Ovary (tissue), 9 donors: ENCODE data around the gene ARHGAP18. TPM values are rescaled to one million over a fixed set of nuclear protein-coding genes. Genes with fewer than 3 reads are reported as not detected.

Experiments
- DNase-seq, 5 donors: peaks; one replicate each; pipeline ENCODE4 v3.0.0-alpha.2; 2019 to 2020
- H3K27ac ChIP-seq, 2 donors: fragments of 200-600 bp; one replicate each; pipeline versions ENCODE4 v1.5.1 to v1.8.0; 2019 to 2022
- H3K27me3 ChIP-seq: fragments of 200-600 bp; one replicate; pipeline ENCODE4 v1.8.0; 2022
- H3K36me3 ChIP-seq: fragments of 200-600 bp; sonication (generic); one replicate; pipeline ENCODE4 v1.5.1; 2019
- H3K4me1 ChIP-seq: one replicate; pipeline ENCODE4 v1.8.1; 2013; ENCODE audit warnings: mild to moderate bottlenecking, moderate library complexity; ENCODE audit not compliant: insufficient read depth
- H3K4me3 ChIP-seq: fragments of 200-600 bp; sonication (generic); one replicate; pipeline ENCODE4 v1.5.1; 2017
- H3K9me3 ChIP-seq, 2 donors: fragments of 200-600 bp in 1 of 2; sonication (generic) in 1 of 2; one replicate each; pipeline versions ENCODE4 v1.5.1 to v1.8.1; 2013 to 2019; ENCODE audit warnings: mild to moderate bottlenecking in 1 of 2, moderate library complexity in 1 of 2
- CTCF ChIP-seq, 3 donors: fragments of 450-650 bp in 2 of 3; fragments of 200-600 bp in 1 of 3; IDR thresholded peaks; one replicate each; pipeline versions ENCODE4 v1.5.1 to v1.8.0; 2016 to 2022; ENCODE audit warnings: antibody characterized with exemption in 3 of 3, mild to moderate bottlenecking in 1 of 3
- EP300 ChIP-seq: sonication (generic); formaldehyde crosslinking; IDR thresholded peaks from one replicate; pipeline ENCODE4 v1.6.1; 2017; ENCODE audit warnings: antibody characterized with exemption
- POLR2A ChIP-seq: fragments of 450-650 bp; IDR thresholded peaks from one replicate; pipeline ENCODE4 v1.6.1; 2017; ENCODE audit warnings: antibody characterized with exemption, mild to moderate bottlenecking, moderate library complexity
- WGBS, 3 donors: extraction: QIAGEN DNeasy Blood & Tissue Kit in 1 of 3; methylation state at CpG; one replicate each; pipeline versions ENCODE4 v1.1.5 to v1.1.7; 2013 to 2017; 5-methylcytosine and 5-hydroxymethylcytosine counted together
- intact Hi-C, 4 donors: fragments of 100-400 bp; cut with DNase I; formaldehyde crosslinking; loops; one replicate each; pipeline versions ENCODE4 v1.11.0 to v1.15.1; 2022 to 2023
- polyA plus RNA-seq, 2 donors: library from polyadenylated mRNA; stranded (reverse); fragments of 200-250 nt in 1 of 2; fragments of 350-450 nt in 1 of 2; fragmentation: Illumina TruSeq in 1 of 2; extraction: RNeasy Lipid Tissue Mini Kit (QIAGEN cat#74804) in 1 of 2; gene quantifications; one replicate each; pipeline ENCODE4 v1.2.3, GENCODE V29; 2013 to 2014
- total RNA-seq, 7 donors: library from RNA; depleted of rRNA in 2 of 7; stranded (reverse); fragments of >200 nt in 2 of 7; fragmentation: NEBNext Ultra II Directional in 3 of 7; extraction: Animal tissue kit (Norgen Biotek cat#: 25700) in 3 of 7; gene quantifications; one replicate each; pipeline versions ENCODE4 v1.1.0 to v1.2.4, GENCODE V29; 2016 to 2023
- donor health status: DM: no; HTN: no; CAD: no; lungs with moderate emphysema.
- donor health status: DM: no; HTN: no; CAD: no.
- donor health status: Bipolar disorder and iron deficiency.
- donor health status: DM: yes; HTN: yes; CAD: no.
- donor health status: DM: no; HTN: no; CAD: no.
- donor health status: DM: yes; HTN: yes; CAD: no.

ARHGAP18 gene
- total and polyA plus RNA-seq, 9 donors: 4.4 to 35.3 (median 9.6) TPM

- intact Hi-C loops: no loop called here
- 78 to 85% (median 84%) methylated on average over 2 of the region's 2 CpGs for WGBS, 3 donors
- TF ChIP-seq CTCF (IDR thresholded peaks at IDR 0.05) (no peak), EP300 (no peak), POLR2A (no peak)
These were observed 56.2 kb downstream of the ARHGAP18 start for GRCh38 chr6:129653746-129654145.

GRCh38 chr6:129653229-129653628 is 56.7 kb downstream of the ARHGAP18 start:
- WGBS, 3 donors: 21 to 48% (median 23%) methylated on average over 2 of the region's 2 CpGs
- DNase-seq: no peak
- Histone ChIP-seq H3K9me3 (no peaks in the 10 kb centered on the region), H3K4me3 (no peak overlapping the region), H3K4me1 (no peaks in the 10 kb centered on the region), H3K36me3 (no peaks in the 10 kb centered on the region), H3K27me3 (no peaks in the 10 kb centered on the region), H3K27ac (no peak overlapping the region)
- intact Hi-C loops: no loop called here
- TF ChIP-seq CTCF (IDR thresholded peaks at IDR 0.05): no peak
- TF ChIP-seq POLR2A: no peak
- TF ChIP-seq EP300: no peak

More at GRCh38 chr6:129653746-129654145, 56.2 kb downstream of the ARHGAP18 start:
- no peak overlapping the region for H3K4me3 ChIP-seq
- no peaks in the 10 kb centered on the region for H3K27me3 ChIP-seq
- no peaks in the 10 kb centered on the region for H3K9me3 ChIP-seq
- H3K4me1 ChIP-seq: no peaks in the 10 kb centered on the region
- no peaks in the 10 kb centered on the region for H3K36me3 ChIP-seq
- no peak overlapping the region for H3K27ac ChIP-seq
- DNase-seq: no peak

- intact Hi-C loops: no loop called here
- DNase-seq: no peak
- Histone ChIP-seq H3K27ac (no peak overlapping the region), H3K36me3 (no peaks in the 10 kb centered on the region), H3K27me3 (no peaks in the 10 kb centered on the region), H3K4me1 (peaks cover 3% of the 10 kb centered on the region), H3K4me3 (no peak overlapping the region), H3K9me3 (no peaks in the 10 kb centered on the region)
- TF ChIP-seq CTCF (IDR thresholded peaks at IDR 0.05) (no peak), EP300 (no peak), POLR2A (no peak)
- WGBS, 3 donors: 56 to 69% (median 59%) methylated on average over 2 of the region's 2 CpGs
These were observed 58.7 kb downstream of the ARHGAP18 start for GRCh38 chr6:129651291-129651691.

- 94 to 96% (median 96%) methylated on average over 15 of the region's 15 CpGs for WGBS, 3 donors
- no peak overlapping the region for H3K27ac ChIP-seq
- no peak for TF ChIP-seq CTCF (IDR thresholded peaks at IDR 0.05)
- TF ChIP-seq EP300: no peak
- TF ChIP-seq POLR2A: no peak
- no peaks in the 10 kb centered on the region for H3K36me3 ChIP-seq
- DNase-seq: no peak
- H3K4me1 ChIP-seq: peaks cover 4% of the 10 kb centered on the region
- H3K27me3 ChIP-seq: no peaks in the 10 kb centered on the region
- intact Hi-C loops: no loop called here
- no peaks in the 10 kb centered on the region for H3K9me3 ChIP-seq
- H3K4me3 ChIP-seq: no peak overlapping the region
These were observed 61.0 kb downstream of the ARHGAP18 start for GRCh38 chr6:129648819-129649491.
